ENCODE measurements around the gene LRIT1. TPM values are rescaled to one million over a fixed set of nuclear protein-coding genes. Genes with fewer than 3 reads are reported as not detected.

Gene LRIT1, protein sequence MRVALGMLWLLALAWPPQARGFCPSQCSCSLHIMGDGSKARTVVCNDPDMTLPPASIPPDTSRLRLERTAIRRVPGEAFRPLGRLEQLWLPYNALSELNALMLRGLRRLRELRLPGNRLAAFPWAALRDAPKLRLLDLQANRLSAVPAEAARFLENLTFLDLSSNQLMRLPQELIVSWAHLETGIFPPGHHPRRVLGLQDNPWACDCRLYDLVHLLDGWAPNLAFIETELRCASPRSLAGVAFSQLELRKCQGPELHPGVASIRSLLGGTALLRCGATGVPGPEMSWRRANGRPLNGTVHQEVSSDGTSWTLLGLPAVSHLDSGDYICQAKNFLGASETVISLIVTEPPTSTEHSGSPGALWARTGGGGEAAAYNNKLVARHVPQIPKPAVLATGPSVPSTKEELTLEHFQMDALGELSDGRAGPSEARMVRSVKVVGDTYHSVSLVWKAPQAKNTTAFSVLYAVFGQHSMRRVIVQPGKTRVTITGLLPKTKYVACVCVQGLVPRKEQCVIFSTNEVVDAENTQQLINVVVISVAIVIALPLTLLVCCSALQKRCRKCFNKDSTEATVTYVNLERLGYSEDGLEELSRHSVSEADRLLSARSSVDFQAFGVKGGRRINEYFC
- not detected in 2 replicates for polyA plus RNA-seq (2011; rRNA removed)
- not detected in 2 replicates for polyA plus RNA-seq (2012; cell fraction: cytosol; rRNA removed)
- polyA plus RNA-seq (2012; cell fraction: nucleus; rRNA removed) = not detected in 2 replicates
- polyA plus RNA-seq (2017; fragmentation: RNase III; extraction: RNeasy Plus Mini Kit Qiagen cat#74134 plus additional on column Dnase treatment) = not detected in 3 replicates
- polyA minus RNA-seq (2011; rRNA and poly(A)+ RNA removed) = not detected in 2 replicates

DNA sequence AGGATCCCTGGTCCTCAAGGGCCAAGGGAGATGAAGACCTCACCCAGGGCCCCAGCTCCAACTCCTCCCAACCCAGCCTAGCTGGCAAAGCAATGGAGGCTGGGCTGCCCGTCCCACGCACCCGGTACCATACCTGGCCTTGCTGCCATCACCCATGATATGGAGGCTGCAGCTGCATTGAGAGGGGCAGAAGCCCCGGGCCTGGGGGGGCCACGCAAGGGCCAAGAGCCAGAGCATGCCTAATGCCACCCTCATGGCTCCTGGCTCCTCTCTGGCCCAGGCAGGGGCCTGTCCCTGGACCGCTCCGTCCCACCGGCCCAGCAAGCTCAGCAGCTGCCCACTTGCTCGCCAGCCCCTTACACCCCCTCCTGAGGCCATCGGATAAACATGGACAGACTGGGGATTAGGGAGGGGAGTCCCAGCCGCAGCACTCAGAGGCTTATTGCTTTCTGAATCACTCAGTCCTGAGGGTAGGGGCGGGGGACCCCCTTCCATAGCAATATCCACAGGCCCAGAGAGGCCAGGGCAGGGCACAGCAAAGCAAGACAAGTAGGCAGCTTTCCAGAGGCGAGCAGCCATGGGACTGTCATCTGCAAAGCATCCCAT, at the start of gene LRIT1:
LRIT1 (minus strand) TSS at position 362 of the 606 bp plus-strand sequence; CDS start at position 255, 107 bp downstream.
- ChIA-PET CTCF (interaction anchor here (1.0 to 2.5 kb wide), 2 partner anchors 10 to 16 kb away, joined by 4 to 9 read pairs; no protein-coding TSS in a partner anchor), POLR2A (no interaction called here)
- DNase-seq (ENCODE audit: low read depth in 1 of 2, low spot score in 1 of 2) (no peak), FAIRE-seq (no peak), ATAC-seq (no peak)
- WGBS (ENCODE audit: missing lambda C conversion rate) = 0% methylated on average over 3 of the region's 13 CpGs
- Histone ChIP-seq H3K27ac (no peak within 1 kb of the TSS), H3K4me1 (no peaks in the 10 kb centered on the region), H3K9me3 (no peaks in the 10 kb centered on the region), H3K4me3 (no peak within 1 kb of the TSS), H3K4me2 (no peak within 1 kb of the TSS)
- TF ChIP-seq, protein P1, sequence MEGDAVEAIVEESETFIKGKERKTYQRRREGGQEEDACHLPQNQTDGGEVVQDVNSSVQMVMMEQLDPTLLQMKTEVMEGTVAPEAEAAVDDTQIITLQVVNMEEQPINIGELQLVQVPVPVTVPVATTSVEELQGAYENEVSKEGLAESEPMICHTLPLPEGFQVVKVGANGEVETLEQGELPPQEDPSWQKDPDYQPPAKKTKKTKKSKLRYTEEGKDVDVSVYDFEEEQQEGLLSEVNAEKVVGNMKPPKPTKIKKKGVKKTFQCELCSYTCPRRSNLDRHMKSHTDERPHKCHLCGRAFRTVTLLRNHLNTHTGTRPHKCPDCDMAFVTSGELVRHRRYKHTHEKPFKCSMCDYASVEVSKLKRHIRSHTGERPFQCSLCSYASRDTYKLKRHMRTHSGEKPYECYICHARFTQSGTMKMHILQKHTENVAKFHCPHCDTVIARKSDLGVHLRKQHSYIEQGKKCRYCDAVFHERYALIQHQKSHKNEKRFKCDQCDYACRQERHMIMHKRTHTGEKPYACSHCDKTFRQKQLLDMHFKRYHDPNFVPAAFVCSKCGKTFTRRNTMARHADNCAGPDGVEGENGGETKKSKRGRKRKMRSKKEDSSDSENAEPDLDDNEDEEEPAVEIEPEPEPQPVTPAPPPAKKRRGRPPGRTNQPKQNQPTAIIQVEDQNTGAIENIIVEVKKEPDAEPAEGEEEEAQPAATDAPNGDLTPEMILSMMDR (IDR thresholded peaks at IDR 0.05) = no peak
- TF ChIP-seq, protein P2, sequence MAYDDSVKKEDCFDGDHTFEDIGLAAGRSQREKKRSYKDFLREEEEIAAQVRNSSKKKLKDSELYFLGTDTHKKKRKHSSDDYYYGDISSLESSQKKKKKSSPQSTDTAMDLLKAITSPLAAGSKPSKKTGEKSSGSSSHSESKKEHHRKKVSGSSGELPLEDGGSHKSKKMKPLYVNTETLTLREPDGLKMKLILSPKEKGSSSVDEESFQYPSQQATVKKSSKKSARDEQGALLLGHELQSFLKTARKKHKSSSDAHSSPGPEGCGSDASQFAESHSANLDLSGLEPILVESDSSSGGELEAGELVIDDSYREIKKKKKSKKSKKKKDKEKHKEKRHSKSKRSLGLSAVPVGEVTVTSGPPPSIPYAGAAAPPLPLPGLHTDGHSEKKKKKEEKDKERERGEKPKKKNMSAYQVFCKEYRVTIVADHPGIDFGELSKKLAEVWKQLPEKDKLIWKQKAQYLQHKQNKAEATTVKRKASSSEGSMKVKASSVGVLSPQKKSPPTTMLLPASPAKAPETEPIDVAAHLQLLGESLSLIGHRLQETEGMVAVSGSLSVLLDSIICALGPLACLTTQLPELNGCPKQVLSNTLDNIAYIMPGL (CRISPR knock-in tag; IDR thresholded peaks at IDR 0.05; ENCODE audit: borderline replicate concordance) = no peak
- TF ChIP-seq, protein P3, sequence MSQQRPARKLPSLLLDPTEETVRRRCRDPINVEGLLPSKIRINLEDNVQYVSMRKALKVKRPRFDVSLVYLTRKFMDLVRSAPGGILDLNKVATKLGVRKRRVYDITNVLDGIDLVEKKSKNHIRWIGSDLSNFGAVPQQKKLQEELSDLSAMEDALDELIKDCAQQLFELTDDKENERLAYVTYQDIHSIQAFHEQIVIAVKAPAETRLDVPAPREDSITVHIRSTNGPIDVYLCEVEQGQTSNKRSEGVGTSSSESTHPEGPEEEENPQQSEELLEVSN (IDR thresholded peaks at IDR 0.05; ENCODE audit: borderline replicate concordance, low read depth) = no peak
- TF ChIP-seq RNF2 (IDR thresholded peaks at IDR 0.05; ENCODE audit: borderline replicate concordance, low read depth) (no peak), KDM5A (IDR thresholded peaks at IDR 0.05) (no peak), RCOR1 (IDR thresholded peaks at IDR 0.05; ENCODE audit: low read depth, low read length) (no peak), HOXB5 (CRISPR knock-in tag; IDR thresholded peaks at IDR 0.05) (no peak), ZSCAN20 (CRISPR knock-in tag; IDR thresholded peaks at IDR 0.05) (no peak), SMC3 (IDR thresholded peaks at IDR 0.05) (no peak), CEBPB (IDR thresholded peaks at IDR 0.05) (no peak), ESRRA (IDR thresholded peaks at IDR 0.05; ENCODE audit: borderline replicate concordance, low read length) (no peak)
- TF ChIP-seq, protein P4, sequence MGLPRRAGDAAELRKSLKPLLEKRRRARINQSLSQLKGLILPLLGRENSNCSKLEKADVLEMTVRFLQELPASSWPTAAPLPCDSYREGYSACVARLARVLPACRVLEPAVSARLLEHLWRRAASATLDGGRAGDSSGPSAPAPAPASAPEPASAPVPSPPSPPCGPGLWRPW (IDR thresholded peaks at IDR 0.05) = no peak
- TF ChIP-seq, protein P5, sequence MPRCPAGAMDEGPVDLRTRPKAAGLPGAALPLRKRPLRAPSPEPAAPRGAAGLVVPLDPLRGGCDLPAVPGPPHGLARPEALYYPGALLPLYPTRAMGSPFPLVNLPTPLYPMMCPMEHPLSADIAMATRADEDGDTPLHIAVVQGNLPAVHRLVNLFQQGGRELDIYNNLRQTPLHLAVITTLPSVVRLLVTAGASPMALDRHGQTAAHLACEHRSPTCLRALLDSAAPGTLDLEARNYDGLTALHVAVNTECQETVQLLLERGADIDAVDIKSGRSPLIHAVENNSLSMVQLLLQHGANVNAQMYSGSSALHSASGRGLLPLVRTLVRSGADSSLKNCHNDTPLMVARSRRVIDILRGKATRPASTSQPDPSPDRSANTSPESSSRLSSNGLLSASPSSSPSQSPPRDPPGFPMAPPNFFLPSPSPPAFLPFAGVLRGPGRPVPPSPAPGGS (IDR thresholded peaks at IDR 0.05) = no peak

DNA sequence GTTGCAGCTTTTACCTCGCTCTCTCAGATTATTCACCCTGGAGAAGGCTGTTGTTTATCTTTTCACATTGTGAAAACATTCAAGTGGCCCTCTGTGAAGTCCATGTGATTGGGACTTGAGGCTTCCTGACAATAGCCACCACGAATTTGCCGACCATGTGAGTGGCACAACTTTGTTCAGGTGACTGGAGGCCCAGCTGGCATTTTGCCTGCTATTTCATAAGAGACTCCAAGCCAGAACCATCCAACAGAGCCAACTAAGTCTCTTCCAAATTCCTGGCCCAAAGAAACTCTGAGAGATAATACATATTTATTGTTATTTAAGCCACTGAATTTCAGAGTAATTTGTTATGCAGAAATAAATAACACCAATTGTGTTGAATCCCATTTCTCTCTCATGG, 48.9 kb upstream of the LRIT1 start:
- DNase-seq (ENCODE audit: low read depth in 1 of 2, low spot score in 1 of 2) = no peak
- ChIA-PET CTCF (interaction anchor here (2.7 kb wide), 1 partner anchor 250 kb away, joined by 8 read pairs; no protein-coding TSS in a partner anchor), POLR2A (interaction anchor here (1.2 kb wide), 1 partner anchor 10 kb away, joined by 3 read pairs; no protein-coding TSS in a partner anchor)
- H3K27ac ChIP-seq = no peak overlapping the region
- FAIRE-seq = no peak
- no peak for ATAC-seq
- H3K4me1 ChIP-seq = no peaks in the 10 kb centered on the region
- H3K4me2 ChIP-seq = no peak overlapping the region
- WGBS (ENCODE audit: missing lambda C conversion rate) = 33% methylated on average over 3 of the region's 3 CpGs
- TF ChIP-seq NPAS2 (CRISPR knock-in tag; IDR thresholded peaks at IDR 0.05; ENCODE audit: borderline replicate concordance) (no peak), JUNB (IDR thresholded peaks at IDR 0.05) (no peak), CHD4 (IDR thresholded peaks at IDR 0.05; ENCODE audit: borderline replicate concordance) (no peak), SREBF2 (IDR thresholded peaks at IDR 0.05) (no peak), GATA3 (IDR thresholded peaks at IDR 0.05; ENCODE audit: borderline replicate concordance) (no peak), EHMT2 (IDR thresholded peaks at IDR 0.05; ENCODE audit: low read depth) (no peak)
- TF ChIP-seq, protein P4 (IDR thresholded peaks at IDR 0.05) = no peak
- TF ChIP-seq, protein P6, sequence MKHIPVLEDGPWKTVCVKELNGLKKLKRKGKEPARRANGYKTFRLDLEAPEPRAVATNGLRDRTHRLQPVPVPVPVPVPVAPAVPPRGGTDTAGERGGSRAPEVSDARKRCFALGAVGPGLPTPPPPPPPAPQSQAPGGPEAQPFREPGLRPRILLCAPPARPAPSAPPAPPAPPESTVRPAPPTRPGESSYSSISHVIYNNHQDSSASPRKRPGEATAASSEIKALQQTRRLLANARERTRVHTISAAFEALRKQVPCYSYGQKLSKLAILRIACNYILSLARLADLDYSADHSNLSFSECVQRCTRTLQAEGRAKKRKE (CRISPR knock-in tag; IDR thresholded peaks at IDR 0.05; ENCODE audit: low read depth) = no peak
- 0 out of 3 replicates have a peak, but pooled peaks cover 5% of the 10 kb centered on the region for H3K9me3 ChIP-seq
- no peak overlapping the region for H3K4me3 ChIP-seq

Data from A549 (cell line).